ENCODE results near the gene SYNE3. TPM values are rescaled to one million over a fixed set of nuclear protein-coding genes. Genes with fewer than 3 reads are reported as not detected.
"Not testable (repeated sequence)": the region's sequence is repeated elsewhere in the genome, so short reads cannot be mapped to it uniquely, and the experiment has no call there.

Gene SYNE3
- total and polyA plus RNA-seq, 5 donors from 2014 or later, result 2.7 to 71.7 (median 4.1) TPM

DNA sequence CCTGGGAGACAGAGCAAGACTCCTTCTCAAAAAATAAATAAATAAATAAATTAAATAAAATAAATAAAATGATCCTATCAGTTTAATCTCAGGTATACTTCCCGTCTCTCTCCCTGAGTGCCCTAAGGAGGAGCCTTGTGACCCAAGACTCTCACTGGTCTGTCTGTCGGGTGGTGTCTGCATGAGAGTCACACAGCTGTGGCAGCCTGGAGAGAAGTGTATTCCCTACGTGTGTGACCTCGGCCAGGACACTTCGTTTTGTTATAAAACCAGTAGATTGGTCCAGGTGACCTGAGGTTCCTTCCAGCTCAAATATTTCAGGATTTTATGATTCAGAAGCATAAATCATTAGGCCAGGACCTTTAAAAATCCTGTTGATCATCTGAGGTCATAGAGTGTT lies 4.8 kb downstream of the SYNE3 start:
- Mint-ChIP-seq H3K36me3 (peaks cover 24% of the 10 kb centered on the region), H3K27ac (peak overlapping the region; percentile 75 to 97 (median 85)), H3K4me3 (peak overlapping the region in 3 of 4 donors; percentile 40 to 68 (median 44)), H3K27me3 (no peaks in the 10 kb centered on the region), H3K4me1 (peaks cover 26 to 83% (median 50%) of the 10 kb centered on the region in 4 donors), H3K9me3 (no peaks in the 10 kb centered on the region)
- no peaks in the 10 kb centered on the region for H3K9me3 ChIP-seq (ENCODE audit: control insufficient read depth in 2 of 2, low read length in 2 of 2)
- no peak overlapping the region for H3K4me3 ChIP-seq (ENCODE audit: low read depth, low read length)
- H3K4me1 ChIP-seq (ENCODE audit: control insufficient read depth, insufficient read depth, low read length, poor library complexity, severe bottlenecking), result peaks cover 78% of the 10 kb centered on the region
- no peak overlapping the region for H3K27ac ChIP-seq (ENCODE audit: insufficient read depth, low read length, poor library complexity, severe bottlenecking)
- peaks cover 24% of the 10 kb centered on the region for H3K36me3 ChIP-seq (ENCODE audit: control insufficient read depth, insufficient read depth, low read length)
- no peaks in the 10 kb centered on the region for H3K27me3 ChIP-seq (ENCODE audit: control insufficient read depth, insufficient read depth, low read length)
- DNase-seq (no peak), ATAC-seq (ENCODE audit: low read depth in 2 of 2) (no peak)

DNA sequence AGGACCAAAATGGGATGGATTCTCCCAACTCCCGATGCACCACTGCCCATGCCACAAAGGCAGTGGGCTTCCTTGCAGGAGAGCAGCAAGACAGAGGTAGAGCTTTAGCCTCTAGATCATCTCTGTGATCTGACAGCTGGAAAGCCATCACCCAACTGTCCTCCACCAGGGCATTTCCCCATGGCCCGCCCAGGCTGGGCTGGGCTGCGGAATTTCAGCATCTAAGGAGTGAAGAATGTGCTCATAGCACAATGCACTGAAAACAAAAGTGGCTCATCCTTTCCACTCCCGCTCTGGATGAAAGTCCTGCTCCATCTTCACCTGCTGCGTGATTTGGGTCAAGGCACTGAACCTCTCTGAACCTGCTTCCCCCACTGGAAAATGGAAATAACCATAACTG lies 5.6 kb downstream of the SYNE3 start:
- Mint-ChIP-seq H3K4me1 (peaks cover 26 to 90% (median 54%) of the 10 kb centered on the region in 4 donors), H3K36me3 (peaks cover 30% of the 10 kb centered on the region), H3K9me3 (no peaks in the 10 kb centered on the region), H3K4me3 (peak overlapping the region in 1 of 4 donors; percentile 68), H3K27me3 (no peaks in the 10 kb centered on the region), H3K27ac (peak overlapping the region in 2 of 3 donors; percentile 9 to 62)
- ATAC-seq (ENCODE audit: low read depth in 2 of 2) (no peak), DNase-seq (no peak)
- no peaks in the 10 kb centered on the region for H3K27me3 ChIP-seq (ENCODE audit: control insufficient read depth, insufficient read depth, low read length)
- H3K4me3 ChIP-seq (ENCODE audit: low read depth, low read length), result no peak overlapping the region
- peaks cover 74% of the 10 kb centered on the region for H3K4me1 ChIP-seq (ENCODE audit: control insufficient read depth, insufficient read depth, low read length, poor library complexity, severe bottlenecking)
- peaks cover 27% of the 10 kb centered on the region for H3K36me3 ChIP-seq (ENCODE audit: control insufficient read depth, insufficient read depth, low read length)
- no peaks in the 10 kb centered on the region for H3K9me3 ChIP-seq (ENCODE audit: control insufficient read depth in 2 of 2, low read length in 2 of 2)
- H3K27ac ChIP-seq (ENCODE audit: insufficient read depth, low read length, poor library complexity, severe bottlenecking), result no peak overlapping the region

DNA sequence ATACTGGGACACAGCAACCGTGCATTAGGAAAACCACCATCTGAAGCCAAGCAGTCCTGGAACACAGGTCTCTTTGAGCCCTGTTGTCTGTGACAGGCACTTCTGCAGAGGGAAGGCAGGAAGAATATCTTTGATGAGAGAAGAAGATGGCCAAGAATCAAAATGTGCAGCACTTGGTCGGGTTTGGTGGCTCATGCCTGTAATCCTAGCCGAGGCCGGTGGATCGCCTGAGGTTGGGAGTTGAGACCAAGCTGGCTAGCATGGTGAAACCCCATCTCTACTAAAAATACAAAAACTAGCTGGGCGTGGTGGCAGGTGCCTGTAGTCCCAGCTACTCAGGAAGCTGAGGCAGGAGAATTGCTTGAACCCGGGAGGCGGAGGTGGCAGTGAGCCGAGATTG lies 6.1 kb downstream of the SYNE3 start:
- H3K27ac Mint-ChIP-seq, result peak overlapping the region in 2 of 3 donors; percentile 72
- H3K27me3 Mint-ChIP-seq; ATAC-seq (ENCODE audit: low read depth in 2 of 2); DNase-seq; H3K9me3 Mint-ChIP-seq; H3K4me3 ChIP-seq (ENCODE audit: low read depth, low read length); H3K27me3 ChIP-seq (ENCODE audit: control insufficient read depth, insufficient read depth, low read length); H3K27ac ChIP-seq (ENCODE audit: insufficient read depth, low read length, poor library complexity, severe bottlenecking); H3K9me3 ChIP-seq (ENCODE audit: control insufficient read depth in 2 of 2, low read length in 2 of 2): not testable (repeated sequence)
- H3K4me1 Mint-ChIP-seq, result peaks cover 26 to 90% (median 56%) of the 10 kb centered on the region in 4 donors
- H3K36me3 Mint-ChIP-seq, result peaks cover 32% of the 10 kb centered on the region
- peaks cover 28% of the 10 kb centered on the region for H3K36me3 ChIP-seq (ENCODE audit: control insufficient read depth, insufficient read depth, low read length)
- peak overlapping the region in 2 of 4 donors; percentile 68 to 73 for H3K4me3 Mint-ChIP-seq
- H3K4me1 ChIP-seq (ENCODE audit: control insufficient read depth, insufficient read depth, low read length, poor library complexity, severe bottlenecking), result peaks cover 70% of the 10 kb centered on the region

DNA sequence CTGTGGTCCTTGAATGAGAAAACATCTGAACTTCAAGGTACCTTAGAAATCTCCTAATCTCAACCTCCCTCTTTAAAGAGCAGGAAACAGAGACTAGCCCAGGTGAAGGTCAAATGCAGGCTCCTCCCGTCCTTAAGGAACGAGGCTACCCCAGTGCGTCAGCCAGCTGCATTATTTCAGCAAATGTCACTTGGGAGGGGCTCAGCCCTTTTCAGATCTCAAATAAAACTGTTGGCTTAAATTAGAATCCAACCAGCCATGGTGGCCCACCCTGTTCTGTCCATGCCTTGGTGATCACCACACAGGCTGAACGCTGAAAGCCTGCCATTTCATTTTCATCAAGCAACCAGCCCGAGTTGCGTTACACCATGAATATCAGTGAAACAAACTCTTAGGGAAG lies 7.0 kb downstream of the SYNE3 start:
- Histone ChIP-seq H3K4me3 (ENCODE audit: low read depth, low read length) (no peak overlapping the region), H3K9me3 (ENCODE audit: control insufficient read depth in 2 of 2, low read length in 2 of 2) (no peaks in the 10 kb centered on the region), H3K27me3 (ENCODE audit: control insufficient read depth, insufficient read depth, low read length) (no peaks in the 10 kb centered on the region), H3K4me1 (ENCODE audit: control insufficient read depth, insufficient read depth, low read length, poor library complexity, severe bottlenecking) (peaks cover 70% of the 10 kb centered on the region), H3K36me3 (ENCODE audit: control insufficient read depth, insufficient read depth, low read length) (peaks cover 30% of the 10 kb centered on the region), H3K27ac (ENCODE audit: insufficient read depth, low read length, poor library complexity, severe bottlenecking) (peak overlapping the region; percentile 1)
- Mint-ChIP-seq H3K36me3 (peaks cover 33% of the 10 kb centered on the region), H3K27me3 (no peaks in the 10 kb centered on the region), H3K9me3 (no peaks in the 10 kb centered on the region), H3K4me3 (peak overlapping the region in 2 of 4 donors; percentile 55 to 68), H3K4me1 (peaks cover 29 to 90% (median 59%) of the 10 kb centered on the region in 4 donors), H3K27ac (peak overlapping the region; percentile 14 to 72 (median 20))
- no peak for DNase-seq
- ATAC-seq (ENCODE audit: low read depth in 2 of 2), result no peak

DNA sequence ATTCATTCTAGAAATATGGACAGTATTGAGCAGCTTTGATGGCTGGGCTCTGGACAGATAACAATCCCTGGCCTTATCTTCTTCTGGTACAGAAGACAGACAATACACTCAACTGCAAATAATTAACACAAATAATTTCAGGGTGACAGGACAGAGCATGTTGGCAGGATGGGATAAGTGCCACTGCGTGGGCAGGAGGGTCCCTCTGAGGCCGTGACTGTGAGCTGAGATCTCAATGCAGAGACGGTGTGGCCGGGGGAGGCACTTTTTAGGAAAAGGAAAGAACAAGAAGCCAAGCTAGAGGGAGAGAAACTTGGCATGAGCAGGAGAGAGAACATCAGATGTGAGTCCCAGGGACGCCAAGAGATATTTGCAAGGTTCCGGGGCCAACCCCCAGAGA lies 8.1 kb downstream of the SYNE3 start:
- peak overlapping the region in 2 of 3 donors; percentile 13 to 45 for H3K27ac Mint-ChIP-seq
- Histone ChIP-seq H3K27ac (ENCODE audit: insufficient read depth, low read length, poor library complexity, severe bottlenecking) (peak overlapping the region; percentile 41), H3K4me1 (ENCODE audit: control insufficient read depth, insufficient read depth, low read length, poor library complexity, severe bottlenecking) (peaks cover 70% of the 10 kb centered on the region), H3K36me3 (ENCODE audit: control insufficient read depth, insufficient read depth, low read length) (peaks cover 30% of the 10 kb centered on the region), H3K9me3 (ENCODE audit: control insufficient read depth in 2 of 2, low read length in 2 of 2) (no peaks in the 10 kb centered on the region), H3K4me3 (ENCODE audit: low read depth, low read length) (no peak overlapping the region), H3K27me3 (ENCODE audit: control insufficient read depth, insufficient read depth, low read length) (no peaks in the 10 kb centered on the region)
- H3K27me3 Mint-ChIP-seq, result no peaks in the 10 kb centered on the region
- peaks cover 37% of the 10 kb centered on the region for H3K36me3 Mint-ChIP-seq
- ATAC-seq (ENCODE audit: low read depth in 2 of 2) (no peak), DNase-seq (no peak)
- peak overlapping the region in 2 of 4 donors; percentile 58 to 64 for H3K4me3 Mint-ChIP-seq
- no peaks in the 10 kb centered on the region for H3K9me3 Mint-ChIP-seq
- H3K4me1 Mint-ChIP-seq, result peaks cover 29 to 90% (median 63%) of the 10 kb centered on the region in 4 donors

DNA sequence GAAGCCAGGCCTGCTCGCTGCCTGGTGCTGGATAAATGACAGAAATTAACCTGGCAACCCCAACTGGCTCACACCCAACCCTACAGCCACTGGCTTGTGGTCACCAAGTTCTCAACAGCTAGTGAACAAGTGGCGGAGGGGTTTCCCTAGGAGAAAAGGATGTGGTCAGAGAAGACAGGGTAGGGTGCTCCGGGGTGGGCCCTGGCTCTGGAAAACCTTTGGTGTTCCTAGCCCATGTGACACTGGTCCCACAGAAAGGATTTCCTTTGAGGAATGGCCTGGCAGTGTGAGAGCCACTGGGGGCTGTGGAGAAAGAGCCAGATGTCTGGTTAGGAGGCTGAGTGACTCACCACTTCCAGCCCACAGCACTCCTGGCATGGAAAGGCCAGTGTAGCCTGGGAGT lies 8.7 kb downstream of the SYNE3 start:
- Mint-ChIP-seq H3K4me3 (no peak overlapping the region), H3K4me1 (peaks cover 27 to 90% (median 60%) of the 10 kb centered on the region in 4 donors), H3K36me3 (peaks cover 40% of the 10 kb centered on the region), H3K27ac (peak overlapping the region; percentile 13 to 48 (median 45)), H3K27me3 (no peaks in the 10 kb centered on the region), H3K9me3 (no peaks in the 10 kb centered on the region)
- ATAC-seq (ENCODE audit: low read depth in 2 of 2), result no peak
- Histone ChIP-seq H3K27ac (ENCODE audit: insufficient read depth, low read length, poor library complexity, severe bottlenecking) (peak overlapping the region; percentile 41), H3K4me3 (ENCODE audit: low read depth, low read length) (no peak overlapping the region), H3K4me1 (ENCODE audit: control insufficient read depth, insufficient read depth, low read length, poor library complexity, severe bottlenecking) (peaks cover 71% of the 10 kb centered on the region), H3K27me3 (ENCODE audit: control insufficient read depth, insufficient read depth, low read length) (no peaks in the 10 kb centered on the region), H3K9me3 (ENCODE audit: control insufficient read depth in 2 of 2, low read length in 2 of 2) (no peaks in the 10 kb centered on the region), H3K36me3 (ENCODE audit: control insufficient read depth, insufficient read depth, low read length) (peaks cover 30% of the 10 kb centered on the region)
- DNase-seq, result no peak

DNA sequence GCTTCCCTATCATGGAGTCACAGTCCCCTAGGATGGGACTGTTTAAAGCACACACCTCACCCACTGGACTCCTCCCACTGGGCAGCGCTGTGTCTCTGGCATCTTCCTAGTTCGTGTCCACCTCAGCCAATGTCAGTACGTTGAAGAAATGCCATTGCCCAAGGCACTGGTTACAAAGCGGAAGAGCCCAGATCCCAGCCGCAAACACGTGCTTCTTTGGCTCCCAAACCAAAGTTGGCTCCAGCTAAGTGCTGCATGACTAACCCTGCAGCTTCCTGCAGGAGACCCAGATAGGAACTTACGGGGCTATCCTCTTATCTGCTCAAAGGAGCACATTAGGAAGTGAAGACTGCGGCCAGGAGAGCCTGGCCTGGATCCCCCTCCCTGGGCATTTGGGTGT lies 9.3 kb downstream of the SYNE3 start:
- H3K9me3 Mint-ChIP-seq, result no peaks in the 10 kb centered on the region
- Histone ChIP-seq H3K27me3 (ENCODE audit: control insufficient read depth, insufficient read depth, low read length) (no peaks in the 10 kb centered on the region), H3K9me3 (ENCODE audit: control insufficient read depth in 2 of 2, low read length in 2 of 2) (no peaks in the 10 kb centered on the region), H3K27ac (ENCODE audit: insufficient read depth, low read length, poor library complexity, severe bottlenecking) (peak overlapping the region; percentile 41), H3K4me3 (ENCODE audit: low read depth, low read length) (no peak overlapping the region), H3K36me3 (ENCODE audit: control insufficient read depth, insufficient read depth, low read length) (peaks cover 30% of the 10 kb centered on the region), H3K4me1 (ENCODE audit: control insufficient read depth, insufficient read depth, low read length, poor library complexity, severe bottlenecking) (peaks cover 73% of the 10 kb centered on the region)
- peak overlapping the region in 1 of 3 donors; percentile 86 for H3K27ac Mint-ChIP-seq
- peaks cover 27 to 93% (median 64%) of the 10 kb centered on the region in 4 donors for H3K4me1 Mint-ChIP-seq
- ATAC-seq (ENCODE audit: low read depth in 2 of 2) (no peak), DNase-seq (no peak)
- no peaks in the 10 kb centered on the region for H3K27me3 Mint-ChIP-seq
- no peak overlapping the region for H3K4me3 Mint-ChIP-seq
- peaks cover 40% of the 10 kb centered on the region for H3K36me3 Mint-ChIP-seq

DNA sequence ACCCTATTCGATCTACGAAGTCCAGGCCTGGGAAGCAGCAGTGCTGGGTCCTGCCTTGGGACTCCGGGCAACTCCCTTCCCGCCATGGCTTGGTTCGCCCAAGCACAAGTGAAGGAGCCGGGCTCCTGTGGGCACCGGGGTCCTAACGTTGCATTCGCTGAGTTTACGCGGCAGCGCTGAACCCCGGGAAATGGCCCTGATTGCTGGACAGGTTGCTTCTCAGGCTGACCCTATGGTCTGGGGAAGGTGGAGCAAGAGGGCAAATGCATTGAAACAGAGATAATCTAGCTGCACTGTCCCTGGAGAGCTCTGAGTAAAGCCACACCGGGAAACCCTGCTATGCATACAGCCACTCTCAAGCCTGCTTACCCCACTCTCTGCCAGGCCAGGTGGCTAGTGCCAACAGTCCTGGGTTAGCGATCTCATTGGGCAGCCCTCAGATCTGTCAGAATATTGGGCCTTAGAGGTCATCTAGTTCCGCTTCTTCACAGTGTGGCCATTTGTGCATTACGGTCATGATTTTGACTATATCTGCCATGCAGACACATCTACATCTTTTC lies 11.3 kb downstream of the SYNE3 start:
- ATAC-seq (ENCODE audit: low read depth in 2 of 2) (no peak), DNase-seq (no peak)
- Mint-ChIP-seq H3K27ac (peak overlapping the region in 1 of 3 donors; percentile 92), H3K27me3 (no peaks in the 10 kb centered on the region), H3K4me3 (no peak overlapping the region), H3K9me3 (no peaks in the 10 kb centered on the region), H3K36me3 (peaks cover 41% of the 10 kb centered on the region), H3K4me1 (peaks cover 25 to 95% (median 67%) of the 10 kb centered on the region in 4 donors)
- peaks cover 66% of the 10 kb centered on the region for H3K4me1 ChIP-seq (ENCODE audit: control insufficient read depth, insufficient read depth, low read length, poor library complexity, severe bottlenecking)
- no peaks in the 10 kb centered on the region for H3K27me3 ChIP-seq (ENCODE audit: control insufficient read depth, insufficient read depth, low read length)
- H3K9me3 ChIP-seq (ENCODE audit: control insufficient read depth in 2 of 2, low read length in 2 of 2), result no peaks in the 10 kb centered on the region
- H3K4me3 ChIP-seq (ENCODE audit: low read depth, low read length), result no peak overlapping the region
- peaks cover 39% of the 10 kb centered on the region for H3K36me3 ChIP-seq (ENCODE audit: control insufficient read depth, insufficient read depth, low read length)
- peak overlapping the region; percentile 31 for H3K27ac ChIP-seq (ENCODE audit: insufficient read depth, low read length, poor library complexity, severe bottlenecking)
